ENCODE results near the gene LRRC37A3.
A peak's percentile ranks its signal among the peaks of the same experiment; 100 is the strongest.
"Not testable (repeated sequence)": the region's sequence is repeated elsewhere in the genome, so short reads cannot be mapped to it uniquely, and the experiment has no call there.

The LRRC37A3 gene

DNA sequence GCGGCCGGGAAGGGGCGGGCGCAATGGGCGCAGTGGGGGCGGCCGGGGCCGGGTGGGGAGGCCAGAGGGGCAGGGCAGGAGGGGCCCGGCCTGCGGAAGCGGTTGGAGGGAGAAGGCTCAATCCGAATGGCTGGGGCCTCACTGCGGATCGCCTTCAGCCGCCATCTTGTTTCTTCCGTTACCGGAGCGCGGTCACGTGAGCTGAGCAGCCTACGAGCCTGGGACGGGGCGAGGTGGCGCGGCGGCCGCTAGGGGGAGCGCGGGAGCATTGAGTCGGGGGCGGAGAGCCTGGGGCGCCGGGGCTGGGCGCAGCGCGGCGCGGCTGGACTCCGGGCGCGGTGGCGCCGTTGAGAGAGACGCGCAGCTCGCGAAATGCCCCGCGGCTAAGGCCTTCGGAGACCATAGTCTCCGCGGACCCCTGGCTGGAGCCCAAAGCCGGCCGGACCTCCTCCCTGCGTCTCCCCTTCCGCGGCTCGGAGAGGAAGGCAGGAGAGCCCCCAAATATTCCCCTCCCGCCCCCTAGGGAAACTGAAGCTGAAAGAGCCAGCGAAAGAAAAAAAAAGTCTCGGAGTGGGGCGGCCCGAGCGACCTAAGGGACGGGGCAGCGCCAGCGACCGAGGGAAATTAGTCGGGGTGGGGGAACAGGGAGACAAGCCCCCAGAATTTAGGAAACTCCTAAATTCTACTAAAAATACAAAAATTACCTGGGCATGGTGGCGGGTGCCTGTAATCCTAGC lies at the start of gene LRRC37A3:
Gene LRRC37A3, minus strand, starts transcription at position 190 of the 737 bp plus-strand sequence. CDS start 22,221 bp downstream, outside the sequence.
- peak; percentile 100 for DNase-seq

DNA sequence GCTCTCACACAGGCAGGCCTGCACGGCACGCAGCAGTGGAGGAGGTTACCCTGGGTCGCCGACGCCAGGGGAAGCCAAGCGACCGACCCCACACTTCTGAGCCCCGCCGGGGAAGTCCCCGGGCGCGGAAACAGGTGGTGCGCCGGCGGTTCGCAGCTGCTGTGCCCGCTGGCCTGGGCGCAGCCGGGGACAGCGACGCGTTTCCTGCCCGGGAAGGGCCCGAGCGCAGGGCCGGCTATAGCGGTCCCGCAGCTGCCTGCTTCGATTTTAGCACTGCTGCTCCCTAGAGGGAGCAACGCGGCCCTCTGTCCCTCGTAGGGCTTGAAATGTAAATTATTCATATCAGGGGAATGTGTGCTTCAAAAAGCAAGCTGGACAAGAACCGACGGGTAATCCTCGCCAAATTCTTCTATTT lies 46.6 kb upstream of the LRRC37A3 start:
- DNase-seq: peak; percentile 85

DNA sequence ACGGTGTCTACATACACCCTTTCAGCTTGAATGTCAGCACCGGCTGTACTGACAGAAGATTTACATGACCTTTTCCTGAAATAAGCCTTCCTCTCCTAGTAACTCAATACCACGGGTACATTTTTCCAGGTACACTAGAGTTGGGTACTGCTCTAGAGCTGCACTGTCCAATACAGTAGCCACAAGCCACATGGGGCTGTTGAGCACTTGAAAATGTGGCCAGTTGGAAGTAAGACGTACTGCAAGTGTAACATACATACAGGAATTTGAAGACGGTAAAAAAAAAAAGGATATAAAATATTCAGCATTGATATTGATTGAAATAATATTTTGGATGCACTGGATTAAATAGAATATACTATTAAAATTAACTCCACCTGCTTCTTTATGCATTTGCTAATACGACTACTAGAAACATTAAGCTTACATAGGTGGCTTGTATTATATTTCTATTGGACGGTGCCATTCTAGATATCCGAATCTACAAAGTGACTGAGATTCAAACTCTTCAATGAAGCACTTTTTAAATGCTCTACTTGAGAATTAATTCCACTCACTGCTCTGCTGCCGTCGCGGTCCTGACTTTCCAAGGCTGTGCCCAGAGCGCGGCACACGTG lies 46.1 kb upstream of the LRRC37A3 start:
- not testable (repeated sequence) for DNase-seq

DNA sequence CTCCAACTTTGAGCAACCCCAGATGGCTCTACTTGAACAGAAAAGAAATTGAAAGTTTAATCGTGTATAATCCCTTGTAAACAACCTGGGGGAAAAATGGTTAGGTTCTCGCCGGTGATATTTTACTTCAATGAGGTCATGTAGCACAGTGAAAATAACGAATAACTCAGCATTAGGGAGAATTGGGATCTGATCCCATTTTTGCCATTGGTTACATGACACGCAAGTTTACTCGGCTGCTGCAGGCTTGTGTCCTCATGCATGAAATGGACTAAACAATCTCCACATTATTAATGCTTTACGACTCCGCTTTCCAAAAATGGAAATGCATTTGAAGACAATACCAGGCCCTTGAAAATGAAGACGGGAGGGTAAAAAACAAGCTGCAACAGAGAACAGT lies 45.5 kb upstream of the LRRC37A3 start:
- DNase-seq: no peak

DNA sequence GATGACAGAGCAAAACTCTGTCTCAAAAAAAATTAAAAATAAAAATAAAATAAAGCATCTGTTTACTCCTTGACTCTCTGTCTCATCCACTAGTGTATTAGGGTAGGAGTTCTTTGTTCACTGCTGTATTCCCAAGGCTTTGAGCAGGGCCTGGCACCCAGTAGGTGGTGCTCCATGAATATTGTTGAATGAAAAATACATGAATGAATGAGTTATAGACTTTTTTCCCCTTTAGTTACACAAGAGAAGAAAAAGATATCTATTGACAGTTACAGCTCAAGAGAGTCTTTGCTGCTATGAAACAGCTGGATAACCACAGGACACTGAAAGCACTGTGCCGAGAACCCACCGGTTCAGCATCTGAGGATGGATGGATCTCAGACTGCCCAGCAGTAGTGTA lies 44.5 kb upstream of the LRRC37A3 start:
- not testable (repeated sequence) for DNase-seq

DNA sequence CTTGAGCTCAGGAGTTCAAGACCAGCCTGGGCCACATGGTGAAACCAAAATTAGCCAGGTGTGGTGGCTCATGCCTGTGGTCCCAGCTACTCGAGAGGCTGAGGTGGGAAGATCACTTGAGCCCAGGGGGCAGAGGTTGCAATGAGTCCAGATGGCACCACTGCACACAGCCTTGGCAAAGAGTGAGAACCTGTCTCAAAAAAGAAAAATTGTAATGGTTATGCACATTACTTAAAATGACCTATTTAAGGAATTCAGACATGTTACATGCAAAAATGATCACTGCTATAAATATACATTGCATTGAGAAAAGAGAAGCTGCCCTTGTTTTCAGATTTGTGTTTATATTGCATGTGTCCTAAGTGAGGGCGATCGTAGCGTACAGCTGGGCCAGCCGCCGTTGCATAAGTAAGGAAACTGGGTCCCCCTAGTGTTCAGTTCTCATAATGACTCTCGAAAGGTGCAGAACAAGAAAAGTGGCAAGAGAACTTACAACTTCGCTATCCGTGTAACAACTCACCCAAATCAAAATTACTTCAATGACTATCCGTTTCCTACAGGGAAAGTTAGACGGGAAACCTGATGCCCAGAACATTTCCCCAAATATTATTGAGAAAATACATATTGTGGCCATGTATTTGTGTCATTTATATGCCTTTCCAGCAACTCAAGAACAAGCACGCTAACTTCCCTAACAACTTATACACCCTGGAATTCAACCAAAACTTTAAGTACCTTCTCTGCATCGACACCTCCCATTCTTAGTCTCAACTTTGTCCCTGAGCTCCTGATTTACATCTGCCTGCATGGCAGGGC lies 42.5 kb upstream of the LRRC37A3 start:
- DNase-seq: peak; percentile 62

DNA sequence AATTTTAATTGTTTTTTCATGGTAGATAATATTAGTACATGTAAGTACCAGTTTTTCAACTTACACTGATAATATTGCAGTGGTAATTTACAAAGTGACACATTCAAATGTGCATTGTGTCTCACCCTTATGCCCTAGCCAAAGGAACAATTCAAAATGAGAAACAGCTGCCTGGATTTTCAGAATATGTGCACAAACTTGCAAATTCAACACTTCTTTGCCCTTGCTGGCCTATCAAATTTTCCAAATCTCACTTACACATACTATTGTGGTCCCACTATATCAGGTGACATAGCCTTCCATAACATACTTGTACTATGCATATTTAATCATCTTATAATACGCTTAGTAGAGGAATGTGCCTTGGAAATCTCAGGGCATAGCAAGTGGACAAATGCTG lies 32.6 kb upstream of the LRRC37A3 start:
- no peak for DNase-seq

DNA sequence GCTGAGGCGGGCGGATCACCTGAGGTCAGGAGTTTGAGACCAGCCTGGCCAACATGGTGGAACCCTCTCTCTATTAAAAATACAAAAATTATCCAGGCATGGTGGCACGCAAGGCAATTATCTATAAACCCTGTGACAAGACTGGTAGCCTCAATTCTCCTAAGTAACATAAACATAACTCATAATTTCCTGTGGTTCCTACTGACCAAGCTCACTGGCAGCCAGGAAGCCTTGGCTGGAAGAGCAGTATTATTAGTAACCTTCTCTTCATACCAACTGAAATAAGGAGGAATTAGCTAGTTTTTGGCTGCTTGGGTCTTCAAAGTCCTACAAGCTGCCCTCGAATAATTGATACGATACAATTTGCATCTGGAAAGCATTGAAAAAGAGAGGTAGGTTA lies 31.6 kb upstream of the LRRC37A3 start:
- peak; percentile 31 for DNase-seq

DNA sequence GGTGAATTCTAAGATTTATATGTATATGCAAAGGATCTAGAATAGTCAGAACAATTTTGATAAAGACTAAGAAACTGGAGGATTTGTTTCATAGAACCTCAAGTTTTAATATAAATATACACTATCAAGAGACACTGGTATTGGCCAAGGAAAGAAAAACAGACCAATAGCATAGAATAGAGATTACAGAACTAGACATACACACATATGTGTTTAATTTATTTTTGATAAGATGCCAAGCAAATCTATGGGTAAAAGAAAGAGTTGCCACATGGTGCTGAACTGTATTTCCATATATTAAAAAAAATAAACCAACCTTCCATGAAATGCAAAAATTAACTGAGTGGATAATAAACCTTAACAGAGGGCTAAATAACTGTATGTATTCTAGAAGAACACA lies 27.9 kb upstream of the LRRC37A3 start:
- DNase-seq: no peak

DNA sequence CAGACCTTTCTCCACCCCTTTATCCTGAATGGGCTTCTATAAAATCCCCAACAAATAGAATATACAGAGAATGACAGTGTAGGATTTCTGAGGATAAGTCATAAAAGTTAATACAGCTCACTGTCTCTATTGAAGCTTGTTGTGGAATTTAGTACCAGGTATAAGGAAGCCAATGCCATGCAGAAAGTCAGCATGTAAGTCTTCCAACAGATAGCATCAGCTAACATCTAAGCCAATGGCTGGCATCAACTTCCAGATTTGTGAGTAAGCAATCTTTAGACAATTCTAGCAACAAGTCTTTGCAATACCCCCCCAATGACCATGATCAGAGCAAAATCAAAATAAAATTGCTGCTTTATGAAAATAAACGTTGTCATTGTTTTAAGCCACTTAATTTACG lies 22.5 kb upstream of the LRRC37A3 start:
- DNase-seq: no peak

DNA sequence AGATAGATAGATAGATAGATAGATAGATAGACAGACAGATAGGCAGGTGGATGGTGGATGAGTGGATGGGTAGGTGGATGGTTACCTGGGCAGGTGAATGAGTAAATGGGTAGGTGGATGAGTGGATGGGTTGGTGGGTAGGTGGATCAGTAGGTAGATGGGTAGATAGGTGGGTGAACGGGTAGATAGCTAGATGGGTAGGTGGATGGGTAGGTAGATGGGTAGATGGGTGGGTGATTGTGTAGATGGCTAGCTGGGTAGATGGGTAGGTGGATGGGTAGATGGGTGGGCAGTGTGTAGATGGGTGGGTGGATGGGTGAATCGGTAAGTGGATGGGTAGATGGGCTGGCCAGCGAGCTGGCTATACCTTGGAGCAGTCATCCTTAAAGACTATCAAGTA lies 21.8 kb upstream of the LRRC37A3 start:
- no peak for DNase-seq

DNA sequence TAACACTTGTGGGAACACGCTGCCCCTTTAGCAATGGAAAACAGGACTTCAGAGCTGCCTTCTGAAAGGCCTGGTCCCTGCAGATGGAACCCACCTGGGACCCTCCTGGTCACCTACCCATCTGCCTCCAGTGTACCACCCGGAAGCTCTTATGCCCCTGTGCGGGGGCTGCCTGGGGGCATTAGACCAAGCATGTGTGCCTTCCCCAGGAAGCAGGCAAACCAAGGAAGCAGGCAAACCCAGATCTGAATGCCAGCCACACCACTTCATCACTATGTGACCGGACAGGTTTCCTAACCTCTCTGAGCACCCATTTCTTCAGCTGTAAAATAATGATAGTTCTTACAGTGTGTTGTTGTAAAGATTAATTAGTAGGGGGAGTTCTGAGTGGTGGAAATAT lies 20.8 kb upstream of the LRRC37A3 start:
- peak; percentile 69 for DNase-seq

DNA sequence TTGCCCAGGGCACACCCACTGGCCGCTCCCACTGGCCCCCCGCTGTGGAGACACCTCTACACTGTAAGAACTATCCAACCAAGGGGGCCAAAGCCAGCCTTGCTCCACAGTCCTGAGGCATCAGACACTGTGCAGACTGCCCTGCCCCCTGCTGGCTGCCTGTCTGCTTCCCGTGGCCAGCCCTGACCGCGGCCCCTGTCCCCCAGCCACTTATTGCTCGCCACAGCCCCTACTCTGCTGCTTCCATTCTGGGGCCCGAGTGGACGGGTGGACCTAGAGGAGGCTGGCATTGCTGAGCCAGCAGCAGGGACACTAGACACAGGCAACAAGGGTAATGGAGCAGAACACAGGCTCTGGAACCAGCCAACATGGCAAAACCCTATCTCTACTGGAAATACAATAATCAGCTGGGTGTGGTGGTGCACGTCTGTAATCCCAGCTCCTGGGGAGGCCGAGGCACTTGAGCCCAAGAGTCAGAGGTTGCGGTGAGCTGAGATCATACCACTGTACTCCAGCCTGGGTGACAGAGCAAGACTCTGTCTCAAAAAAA lies 19.7 kb upstream of the LRRC37A3 start:
- DNase-seq: peak; percentile 86

DNA sequence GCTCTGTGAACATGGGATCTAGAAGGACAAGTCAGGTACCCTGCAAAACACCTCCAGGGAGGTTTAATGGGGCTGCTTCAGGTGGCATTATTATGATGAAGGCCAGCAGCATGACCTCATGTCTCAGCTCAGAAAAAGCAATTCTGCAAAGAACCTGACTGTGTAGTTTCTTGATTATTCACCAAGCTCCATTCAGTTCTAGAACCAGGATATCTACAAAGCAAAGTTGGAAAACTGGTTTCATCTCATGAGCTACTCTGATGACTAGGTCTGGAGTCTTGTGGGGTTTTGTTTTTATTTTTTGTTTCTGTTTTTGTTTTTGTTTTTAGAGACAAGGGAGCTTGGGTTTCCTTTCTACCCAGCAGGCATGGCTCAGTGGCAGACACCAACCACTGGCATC lies 19.0 kb upstream of the LRRC37A3 start:
- no peak for DNase-seq

DNA sequence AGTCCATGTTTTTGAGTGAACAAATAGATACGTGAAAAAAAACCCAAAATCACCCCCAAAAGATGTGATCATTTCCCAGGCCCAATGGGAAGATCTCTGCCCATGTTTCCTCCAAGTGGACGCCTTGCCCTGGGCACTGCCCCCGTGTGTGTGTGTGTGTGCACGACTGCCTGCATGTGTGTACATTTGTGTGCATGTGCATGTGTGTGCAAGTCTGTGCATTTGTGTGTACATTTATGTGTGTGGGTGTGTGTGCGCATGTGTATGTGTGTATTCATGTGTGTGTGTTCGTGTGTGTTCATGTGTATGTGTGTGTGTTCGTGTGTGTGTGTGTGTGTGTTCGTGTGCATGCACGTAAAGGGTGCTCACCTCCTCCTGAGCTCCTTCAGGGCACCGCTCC lies 16.8 kb upstream of the LRRC37A3 start:
- no peak for DNase-seq

DNA sequence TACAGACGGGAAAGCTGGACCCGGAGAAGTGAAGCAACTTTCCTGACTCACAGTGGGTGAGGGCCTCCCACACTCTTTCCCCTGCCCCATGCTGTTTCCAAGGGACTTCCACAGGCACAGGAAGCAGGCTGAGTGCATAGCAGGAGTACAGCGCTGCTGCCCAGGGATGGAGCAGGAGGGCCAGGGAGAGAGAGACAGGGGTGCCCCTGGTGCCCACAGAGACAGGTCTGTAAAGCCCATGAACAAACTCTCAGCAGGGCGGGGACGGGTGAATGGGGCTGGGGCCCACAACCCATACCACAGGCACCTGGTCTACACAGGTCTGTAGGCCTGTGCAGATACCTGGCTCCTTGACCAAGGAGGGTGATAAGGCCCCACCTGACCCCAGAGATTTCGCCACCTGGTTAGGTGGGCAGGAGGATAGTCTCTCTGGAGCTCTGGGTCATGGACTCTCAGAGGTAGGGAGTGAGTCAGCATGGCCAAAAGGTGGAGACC lies 15.1 kb upstream of the LRRC37A3 start:
- not testable (repeated sequence) for DNase-seq

DNA sequence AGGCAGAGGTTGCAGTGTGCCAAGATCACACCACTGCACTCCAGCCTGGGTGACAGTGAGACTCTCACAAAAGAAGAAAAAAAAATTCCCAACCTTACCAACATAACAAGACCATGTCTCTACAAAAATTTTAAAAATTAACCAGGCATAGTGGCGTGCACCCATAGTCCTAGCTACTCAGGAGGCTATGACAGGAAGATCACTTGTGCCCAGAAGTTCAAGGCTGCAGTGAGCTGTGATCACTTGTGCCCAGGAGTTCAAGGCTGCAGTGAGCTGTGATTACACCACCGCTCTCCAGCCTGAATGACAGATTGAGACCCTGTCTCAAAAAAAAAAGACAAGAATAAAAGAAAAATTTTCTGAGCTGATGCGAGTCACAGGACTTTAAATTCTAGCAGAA lies 13.6 kb upstream of the LRRC37A3 start:
- not testable (repeated sequence) for DNase-seq

DNA sequence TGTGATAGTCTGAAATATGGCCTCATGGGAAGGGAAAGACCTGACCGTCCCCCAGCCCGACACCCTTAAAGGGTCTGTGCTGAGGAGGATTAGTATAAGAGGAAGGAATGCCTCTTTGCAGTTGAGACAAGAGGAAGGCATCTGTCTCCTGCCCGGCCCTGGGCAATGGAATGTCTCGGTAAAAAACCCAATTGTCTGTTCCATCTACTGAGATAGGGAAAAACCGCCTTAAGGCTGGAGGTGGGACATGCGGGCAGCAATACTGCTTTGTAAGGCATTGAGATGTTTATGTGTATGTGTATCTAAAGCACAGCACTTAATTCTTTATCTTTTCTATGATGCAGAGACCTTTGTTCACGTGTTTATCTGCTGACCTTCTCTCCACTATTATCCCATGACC lies 11.1 kb upstream of the LRRC37A3 start:
- DNase-seq: peak; percentile 82

DNA sequence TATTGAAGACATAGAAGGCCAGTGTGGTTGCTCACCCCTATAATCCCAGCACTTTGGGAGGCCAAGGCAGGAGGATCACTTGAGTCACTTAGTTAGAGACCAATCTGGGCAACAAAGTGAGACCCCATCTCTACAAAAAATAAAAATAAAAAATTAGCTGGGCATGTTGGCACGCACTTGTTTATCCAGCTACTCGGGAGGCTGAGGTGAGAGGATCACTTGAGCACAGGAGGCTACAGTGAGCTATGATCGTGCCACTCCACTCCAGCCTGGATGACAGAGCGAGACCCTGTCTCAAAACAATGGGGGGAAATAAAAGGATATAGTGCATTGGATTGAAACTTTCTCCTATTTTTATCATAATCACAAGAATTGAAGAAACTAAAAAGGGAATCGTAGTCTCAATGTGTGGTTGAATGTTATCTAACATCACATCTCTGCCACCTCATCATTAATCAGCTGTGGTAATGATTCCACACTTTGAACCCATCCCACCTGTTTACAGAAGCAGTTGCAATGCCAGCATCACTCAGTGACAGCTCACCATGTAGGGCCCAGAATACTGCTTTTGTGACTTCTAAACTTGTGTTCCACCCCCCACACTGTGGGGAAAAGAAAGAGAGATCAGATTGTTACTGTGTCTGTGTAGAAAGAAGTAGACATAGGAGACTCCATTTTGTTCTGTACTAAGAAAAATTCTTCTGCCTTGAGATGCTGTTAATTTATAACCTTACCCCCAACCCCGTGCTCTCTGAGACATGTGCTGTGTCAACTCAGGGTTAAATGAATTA lies 10.3 kb upstream of the LRRC37A3 start:
- DNase-seq: peak; percentile 41

DNA sequence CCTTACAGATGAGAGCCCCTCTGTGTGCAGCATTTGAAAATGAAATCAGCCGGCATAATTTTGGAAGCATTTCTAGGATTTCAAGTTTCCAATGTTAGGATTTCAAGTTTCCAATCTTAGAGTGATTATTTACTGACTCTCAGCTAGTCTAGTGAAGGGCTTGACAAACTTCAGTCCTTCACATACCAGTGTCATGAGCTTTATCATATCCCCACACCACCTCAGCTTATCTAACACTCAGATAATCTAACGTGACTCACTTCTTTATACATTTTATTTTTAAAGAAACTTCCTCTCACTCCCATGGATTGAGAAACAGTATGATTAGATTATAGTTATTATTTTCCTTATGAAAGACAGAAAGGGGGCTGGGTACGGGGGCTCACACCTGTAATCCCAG lies 9.4 kb upstream of the LRRC37A3 start:
- DNase-seq: not testable (repeated sequence)

DNA sequence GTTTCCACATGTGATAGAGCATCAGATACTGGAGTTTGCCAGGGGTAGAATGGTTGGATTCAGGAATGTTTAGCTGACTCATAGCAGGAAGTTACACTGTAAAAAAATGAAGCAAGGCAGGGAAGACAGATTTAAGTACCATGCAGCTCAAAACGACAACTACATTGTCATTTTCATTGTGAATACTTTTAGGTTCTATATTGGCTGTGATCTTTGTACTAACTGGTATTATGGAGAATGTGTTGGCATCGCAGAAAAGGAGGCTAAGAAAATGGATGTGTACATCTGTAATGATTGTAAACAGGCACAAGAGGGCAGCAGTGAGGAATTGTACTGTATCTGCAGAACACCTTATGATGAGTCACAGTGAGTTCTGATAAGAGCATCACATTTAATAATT lies 8.2 kb upstream of the LRRC37A3 start:
- DNase-seq: peak; percentile 57

DNA sequence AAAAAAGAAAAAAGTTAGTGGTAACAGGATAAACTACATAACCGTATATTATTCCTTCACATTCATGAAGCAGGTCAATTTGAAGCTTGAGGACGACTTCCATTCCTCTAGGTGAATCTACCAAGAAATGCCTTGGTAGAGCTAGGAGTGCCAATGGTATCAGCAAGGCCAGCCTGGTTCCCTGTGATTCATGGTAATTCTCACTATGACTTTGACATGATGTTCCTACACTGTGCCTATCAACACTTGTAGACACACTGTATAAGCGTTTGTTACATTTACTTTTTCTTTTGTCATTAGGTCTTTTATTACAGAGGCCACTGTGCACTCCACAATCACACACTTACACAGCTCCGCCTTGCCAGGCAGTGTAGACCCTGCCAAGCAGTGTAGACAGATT lies 7.2 kb upstream of the LRRC37A3 start:
- not testable (repeated sequence) for DNase-seq
